ENCODE results near the gene MKLN1.
"Not testable (repeated sequence)": the region's sequence is repeated elsewhere in the genome, so short reads cannot be mapped to it uniquely, and the experiment has no call there.

Gene MKLN1

GRCh38 chr7:131497454-131497853 lies 169.8 kb downstream of the MKLN1 start:
- in situ Hi-C loops (cut with MboI; ENCODE audit: low sequenced_read_pairs): no loop called here

GRCh38 chr7:131498237-131498885 lies 170.7 kb downstream of the MKLN1 start:
- in situ Hi-C loops (cut with MboI; ENCODE audit: low sequenced_read_pairs): no loop called here

GRCh38 chr7:131499801-131500200 lies 172.1 kb downstream of the MKLN1 start:
- in situ Hi-C loops (cut with MboI; ENCODE audit: low sequenced_read_pairs): no loop called here

- in situ Hi-C loops (cut with MboI; ENCODE audit: low sequenced_read_pairs): no loop called here
These were observed 172.7 kb downstream of the MKLN1 start for GRCh38 chr7:131500357-131500756.

GRCh38 chr7:131501422-131501821 lies 173.7 kb downstream of the MKLN1 start:
- in situ Hi-C loops (cut with MboI; ENCODE audit: low sequenced_read_pairs): no loop called here

GRCh38 chr7:131501930-131502685 lies 174.4 kb downstream of the MKLN1 start:
- in situ Hi-C loops (cut with MboI; ENCODE audit: low sequenced_read_pairs): no loop called here

GRCh38 chr7:131502810-131503508 lies 175.3 kb downstream of the MKLN1 start:
- in situ Hi-C loops (cut with MboI; ENCODE audit: low sequenced_read_pairs): no loop called here

GRCh38 chr7:131503639-131504038 lies 176.0 kb downstream of the MKLN1 start:
- in situ Hi-C loops (cut with MboI; ENCODE audit: low sequenced_read_pairs): no loop called here

GRCh38 chr7:131504157-131504899 lies 176.7 kb downstream of the MKLN1 start:
- in situ Hi-C loops (cut with MboI; ENCODE audit: low sequenced_read_pairs): no loop called here

GRCh38 chr7:131505037-131505620 lies 177.5 kb downstream of the MKLN1 start:
- in situ Hi-C loops (cut with MboI; ENCODE audit: low sequenced_read_pairs): not testable (repeated sequence)

- in situ Hi-C loops (cut with MboI; ENCODE audit: low sequenced_read_pairs): no loop called here
These were observed 178.2 kb downstream of the MKLN1 start for GRCh38 chr7:131505636-131506557.

- in situ Hi-C loops (cut with MboI; ENCODE audit: low sequenced_read_pairs): no loop called here
These were observed 178.9 kb downstream of the MKLN1 start for GRCh38 chr7:131506597-131506996.

- in situ Hi-C loops (cut with MboI; ENCODE audit: low sequenced_read_pairs): no loop called here
These were observed 180.1 kb downstream of the MKLN1 start for GRCh38 chr7:131507592-131508331.

GRCh38 chr7:131508754-131509486 lies 181.2 kb downstream of the MKLN1 start:
- in situ Hi-C loops (cut with MboI; ENCODE audit: low sequenced_read_pairs): no loop called here

GRCh38 chr7:131509781-131510180 lies 182.1 kb downstream of the MKLN1 start:
- in situ Hi-C loops (cut with MboI; ENCODE audit: low sequenced_read_pairs): no loop called here

- in situ Hi-C loops (cut with MboI; ENCODE audit: low sequenced_read_pairs): no loop called here
These were observed 183.4 kb downstream of the MKLN1 start for GRCh38 chr7:131511071-131511470.

GRCh38 chr7:131511774-131512535 lies 184.3 kb downstream of the MKLN1 start:
- in situ Hi-C loops (cut with MboI; ENCODE audit: low sequenced_read_pairs): no loop called here

Data from hTERT RPE-1 (cell line).